OCI-LY1 (cell line): ENCODE results near the gene MACROH2A2.

ENCODE experiments used
- CTCF ChIP-seq: fragments of 200-600 bp; sonication (generic), shearing (Covaris generic); IDR thresholded peaks from 2 replicates; pipeline ENCODE4 v1.5.1; 2017; ENCODE audit warnings: mild to moderate bottlenecking, antibody characterized with exemption, low read length, moderate library complexity, mixed read lengths
- EZH2 ChIP-seq: fragments of 200-600 bp; sonication (generic), shearing (Covaris generic); IDR thresholded peaks from 2 replicates; pipeline ENCODE4 v1.8.0; 2017; ENCODE audit warnings: borderline replicate concordance, mixed run types, mild to moderate bottlenecking, antibody characterized with exemption, low read length, moderate library complexity, mixed read lengths

GRCh38 chr10:70048030-70048723 lies 4.5 kb upstream of the MACROH2A2 start:
- TF ChIP-seq CTCF: no peak
- no peak for TF ChIP-seq EZH2
